CD8-positive, alpha-beta memory T cell (primary cell): ENCODE measurements around the gene MTNR1B. TPM values are rescaled to one million over a fixed set of nuclear protein-coding genes. Genes with fewer than 3 reads are reported as not detected.

Source experiments
- CTCF ChIA-PET: fragments of 350-600 bp; sonication (Branson Sonifier 250); formaldehyde crosslinking; loops from one replicate; lab custom pipeline; 2021; ENCODE audit warnings: antibody characterized with exemption; lab: Charles Lee
- POLR2A ChIA-PET: fragments of 350-600 bp; sonication (Branson Sonifier 250); formaldehyde crosslinking; loops from one replicate; lab custom pipeline; 2021; ENCODE audit warnings: antibody characterized with exemption; lab: Charles Lee
- DNase-seq, 5 donors: peaks; one replicate each; pipeline versions ENCODE4 v3.0.0 to v3.0.0-alpha.2; 2020 to 2022; ENCODE audit warnings: mixed read lengths in 1 of 5
- H3K27ac ChIP-seq: one replicate; pipeline ENCODE4 v1.7.0; 2013; ENCODE audit warnings: low read depth, mild to moderate bottlenecking, low read length, moderate library complexity
- H3K27me3 ChIP-seq: 2 replicates; pipeline ENCODE4 v1.7.0; 2013; ENCODE audit warnings: low read length, mild to moderate bottlenecking; ENCODE audit not compliant: insufficient read depth, poor library complexity, severe bottlenecking
- H3K36me3 ChIP-seq: 2 replicates; pipeline ENCODE4 v1.7.0; 2013; ENCODE audit warnings: mild to moderate bottlenecking, low read length, moderate library complexity; ENCODE audit not compliant: insufficient read depth
- H3K4me1 ChIP-seq: 2 replicates; pipeline ENCODE4 v1.7.0; 2013; ENCODE audit warnings: mild to moderate bottlenecking, low read length, moderate library complexity; ENCODE audit not compliant: insufficient read depth
- H3K4me3 ChIP-seq: 2 replicates; pipeline ENCODE4 v1.7.0; 2013; ENCODE audit warnings: mild to moderate bottlenecking, low read length
- H3K9me3 ChIP-seq: 2 replicates; pipeline ENCODE4 v1.7.0; 2013; ENCODE audit warnings: mild to moderate bottlenecking, low read length
- H3K27ac Mint-ChIP-seq, 8 donors: one replicate each; pipeline ENCODE4 v1.8.0; 2020 to 2021; ENCODE audit warnings: mixed read lengths in 8 of 8, mild to moderate bottlenecking in 6 of 8, inconsistent platforms in 3 of 8, moderate library complexity in 3 of 8
- H3K27me3 Mint-ChIP-seq, 2 donors: one replicate each; pipeline ENCODE4 v1.8.0; 2020 to 2021; ENCODE audit warnings: mixed read lengths in 2 of 2, mild to moderate bottlenecking in 1 of 2, moderate library complexity in 1 of 2
- H3K36me3 Mint-ChIP-seq, 3 donors: one replicate each; pipeline ENCODE4 v1.8.0; 2020 to 2021; ENCODE audit warnings: mixed read lengths in 3 of 3, inconsistent platforms in 1 of 3, mild to moderate bottlenecking in 1 of 3
- H3K4me1 Mint-ChIP-seq, 3 donors: one replicate each; pipeline ENCODE4 v1.8.0; 2020 to 2021; ENCODE audit warnings: mixed read lengths in 3 of 3, inconsistent platforms in 1 of 3, mild to moderate bottlenecking in 1 of 3
- H3K4me3 Mint-ChIP-seq, 7 donors: one replicate each; pipeline ENCODE4 v1.8.0; 2020 to 2021; ENCODE audit warnings: mixed read lengths in 7 of 7, mild to moderate bottlenecking in 6 of 7, moderate library complexity in 4 of 7, inconsistent platforms in 2 of 7
- H3K9me3 Mint-ChIP-seq, 5 donors: one replicate each; pipeline ENCODE4 v1.8.0; 2020 to 2022; ENCODE audit warnings: mixed read lengths in 5 of 5, mild to moderate bottlenecking in 3 of 5, moderate library complexity in 2 of 5, inconsistent platforms in 1 of 5
- polyA plus RNA-seq: library from polyadenylated mRNA; unstranded; fragments of 300-500 nt; fragmentation: Illumina TruSeq; gene quantifications from one replicate; pipeline ENCODE4 v1.2.3, GENCODE V29; 2021
- total RNA-seq, 2 experiments: library from RNA; stranded (reverse); gene quantifications; one replicate each; pipeline ENCODE4 v1.2.3, GENCODE V29; 2021

The MTNR1B gene
- total and polyA plus RNA-seq, 3 experiments from 2014 or later = not detected

DNA sequence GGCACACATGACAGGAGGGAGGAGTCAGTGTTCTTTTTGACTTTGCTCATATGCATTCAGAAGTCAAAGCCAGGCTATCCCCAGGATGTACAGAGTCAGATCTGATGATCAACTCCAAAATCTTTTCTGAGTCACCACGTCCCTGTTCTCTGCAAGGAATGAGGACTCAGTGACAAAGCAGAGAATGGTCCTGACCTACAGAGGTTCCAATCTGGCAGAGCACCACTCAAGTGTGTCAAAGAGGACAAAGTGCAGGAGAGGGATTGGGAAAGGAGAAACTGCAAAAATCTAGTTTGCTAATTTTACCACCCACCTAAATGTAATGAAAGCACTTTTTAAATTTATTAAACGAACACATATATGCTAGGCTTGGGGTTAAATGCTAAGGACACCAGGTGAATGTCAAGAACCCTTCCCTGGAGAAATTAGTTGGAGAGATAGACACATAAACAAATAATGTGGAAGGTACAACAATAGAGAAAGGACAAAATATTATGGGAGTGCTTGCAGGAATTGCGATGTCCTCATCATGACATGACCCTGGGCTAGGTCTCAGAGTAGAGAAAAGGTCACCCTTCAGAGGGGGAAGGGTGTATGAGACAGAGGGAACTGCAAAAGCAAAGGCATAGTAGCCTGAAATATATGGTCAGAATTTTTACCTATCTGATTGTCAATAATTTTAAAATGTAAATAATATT lies 56.3 kb downstream of the MTNR1B start:
- ChIA-PET POLR2A (no interaction called here), CTCF (no interaction called here)
- peaks cover 0 to 2% (median 0%) of the 10 kb centered on the region in 5 donors for H3K9me3 Mint-ChIP-seq
- Histone ChIP-seq H3K36me3 (no peaks in the 10 kb centered on the region), H3K9me3 (no peaks in the 10 kb centered on the region), H3K4me1 (no peaks in the 10 kb centered on the region), H3K4me3 (no peak overlapping the region), H3K27me3 (no peaks in the 10 kb centered on the region), H3K27ac (no peak overlapping the region)
- H3K4me1 Mint-ChIP-seq = no peaks in the 10 kb centered on the region
- DNase-seq = no peak
- no peaks in the 10 kb centered on the region for H3K27me3 Mint-ChIP-seq
- no peaks in the 10 kb centered on the region for H3K36me3 Mint-ChIP-seq
- no peak overlapping the region for H3K27ac Mint-ChIP-seq
- no peak overlapping the region for H3K4me3 Mint-ChIP-seq

DNA sequence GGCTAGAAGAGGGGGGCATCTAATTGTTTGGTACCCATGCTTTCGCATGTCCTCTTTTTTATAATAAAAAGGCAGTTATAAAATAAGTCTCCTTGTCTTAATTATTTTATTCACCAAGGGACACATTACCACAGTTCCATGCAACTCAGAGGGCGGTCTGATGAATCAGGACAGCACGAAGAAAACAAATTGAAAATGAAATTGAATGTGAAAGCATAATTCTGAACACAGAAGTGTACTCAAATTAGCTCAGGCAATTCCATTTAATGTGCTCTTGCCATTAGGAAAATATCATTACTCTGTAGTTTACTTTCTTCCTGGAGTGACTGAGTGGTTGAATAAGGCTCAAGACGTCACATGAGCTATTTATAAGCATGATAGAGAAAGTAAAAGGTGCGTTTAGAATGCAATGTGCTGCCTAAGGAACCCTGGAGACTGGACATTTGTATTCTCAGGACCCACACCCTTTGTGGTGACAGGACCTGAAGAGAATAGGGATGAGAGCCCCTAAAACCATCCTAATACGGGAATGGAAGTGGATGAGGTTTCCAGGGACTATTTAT lies 59.6 kb downstream of the MTNR1B start:
- Mint-ChIP-seq H3K9me3 (no peaks in the 10 kb centered on the region), H3K4me3 (no peak overlapping the region), H3K27ac (no peak overlapping the region), H3K27me3 (peaks cover 0 to 5% of the 10 kb centered on the region in 2 donors), H3K4me1 (no peaks in the 10 kb centered on the region), H3K36me3 (peaks cover 0 to 1% (median 0%) of the 10 kb centered on the region in 3 donors)
- Histone ChIP-seq H3K4me1 (no peaks in the 10 kb centered on the region), H3K36me3 (no peaks in the 10 kb centered on the region), H3K27ac (no peak overlapping the region), H3K4me3 (no peak overlapping the region), H3K27me3 (no peaks in the 10 kb centered on the region), H3K9me3 (no peaks in the 10 kb centered on the region)
- CTCF ChIA-PET = no interaction called here
- POLR2A ChIA-PET = no interaction called here
- no peak for DNase-seq

DNA sequence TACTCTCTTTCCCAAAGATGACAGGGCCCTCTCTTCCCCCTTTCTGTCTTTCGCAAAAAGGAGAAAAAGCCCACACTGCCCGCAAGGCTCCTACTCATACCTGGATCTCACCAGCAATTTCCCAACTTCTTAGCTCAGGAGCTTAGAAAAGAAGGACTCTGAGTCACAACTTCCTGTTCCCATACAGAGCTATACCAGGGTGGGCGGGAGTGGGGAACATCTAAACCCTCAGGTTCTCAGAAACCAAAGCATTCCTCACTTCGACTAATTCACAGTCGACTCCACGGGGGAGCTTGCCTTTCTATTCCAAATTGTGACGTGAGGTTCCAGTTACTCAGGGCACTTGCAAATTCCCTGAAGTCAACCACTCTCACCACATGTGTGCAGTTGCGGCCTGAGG lies 61.9 kb downstream of the MTNR1B start:
- H3K9me3 ChIP-seq = no peaks in the 10 kb centered on the region
- CTCF ChIA-PET = no interaction called here
- no peak overlapping the region for H3K4me3 Mint-ChIP-seq
- H3K27ac Mint-ChIP-seq = no peak overlapping the region
- H3K36me3 ChIP-seq = no peaks in the 10 kb centered on the region
- H3K4me1 Mint-ChIP-seq = no peaks in the 10 kb centered on the region
- POLR2A ChIA-PET = no interaction called here
- peaks cover 0 to 1% (median 0%) of the 10 kb centered on the region in 3 donors for H3K36me3 Mint-ChIP-seq
- H3K27ac ChIP-seq = no peak overlapping the region
- H3K4me1 ChIP-seq = no peaks in the 10 kb centered on the region
- DNase-seq = no peak
- no peak overlapping the region for H3K4me3 ChIP-seq
- H3K27me3 Mint-ChIP-seq = peaks cover 0 to 5% of the 10 kb centered on the region in 2 donors
- H3K27me3 ChIP-seq = no peaks in the 10 kb centered on the region
- peaks cover 0 to 4% (median 0%) of the 10 kb centered on the region in 5 donors for H3K9me3 Mint-ChIP-seq

Other genes with a start within 250 kb of the MTNR1B start
- gene SLC36A4, start 228.3 kb downstream of the MTNR1B start, total RNA-seq = 10 to 100 TPM; 13.3 to 15.9 TPM
- 21.0 TPM for gene SLC36A4, start 228.3 kb downstream of the MTNR1B start, polyA plus RNA-seq